D721Med (cell line): ENCODE measurements around the gene PCDHGA5.
"Not testable (repeated sequence)": the region's sequence is repeated elsewhere in the genome, so short reads cannot be mapped to it uniquely, and the experiment has no call there.

ENCODE experiments used
- DNase-seq: peaks from one replicate; pipeline ENCODE4 v3.0.0; 2011; ENCODE audit warnings: low spot score; ENCODE audit not compliant: insufficient read length
- FAIRE-seq: peaks from 2 replicates; lab custom pipeline; 2011; peaks lifted over from hg19 to GRCh38; lab: Jason Lieb, UNC
- TF ChIP-seq, protein P1 (sequence below): IDR thresholded peaks from 2 replicates; pipeline ENCODE4 v1.5.1; 2012; ENCODE audit warnings: mild to moderate bottlenecking, control low read depth; ENCODE audit not compliant: insufficient read depth; ENCODE audit errors: missing control alignments

The PCDHGA5 gene

DNA sequence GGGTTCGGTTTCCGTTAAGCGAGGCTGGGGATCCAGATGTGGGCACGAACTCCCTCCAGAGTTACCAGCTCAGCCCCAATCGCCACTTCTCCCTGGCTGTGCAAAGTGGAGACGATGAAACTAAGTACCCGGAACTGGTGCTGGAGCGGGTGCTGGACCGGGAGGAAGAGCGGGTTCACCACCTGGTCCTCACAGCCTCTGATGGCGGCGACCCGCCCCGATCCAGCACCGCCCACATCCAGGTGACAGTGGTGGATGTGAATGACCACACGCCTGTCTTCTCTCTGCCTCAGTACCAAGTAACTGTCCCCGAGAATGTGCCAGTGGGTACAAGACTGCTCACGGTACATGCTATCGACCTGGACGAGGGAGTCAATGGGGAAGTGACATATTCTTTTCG lies 19.4 kb downstream of the PCDHGA5 start:
- TF ChIP-seq, protein P1, sequence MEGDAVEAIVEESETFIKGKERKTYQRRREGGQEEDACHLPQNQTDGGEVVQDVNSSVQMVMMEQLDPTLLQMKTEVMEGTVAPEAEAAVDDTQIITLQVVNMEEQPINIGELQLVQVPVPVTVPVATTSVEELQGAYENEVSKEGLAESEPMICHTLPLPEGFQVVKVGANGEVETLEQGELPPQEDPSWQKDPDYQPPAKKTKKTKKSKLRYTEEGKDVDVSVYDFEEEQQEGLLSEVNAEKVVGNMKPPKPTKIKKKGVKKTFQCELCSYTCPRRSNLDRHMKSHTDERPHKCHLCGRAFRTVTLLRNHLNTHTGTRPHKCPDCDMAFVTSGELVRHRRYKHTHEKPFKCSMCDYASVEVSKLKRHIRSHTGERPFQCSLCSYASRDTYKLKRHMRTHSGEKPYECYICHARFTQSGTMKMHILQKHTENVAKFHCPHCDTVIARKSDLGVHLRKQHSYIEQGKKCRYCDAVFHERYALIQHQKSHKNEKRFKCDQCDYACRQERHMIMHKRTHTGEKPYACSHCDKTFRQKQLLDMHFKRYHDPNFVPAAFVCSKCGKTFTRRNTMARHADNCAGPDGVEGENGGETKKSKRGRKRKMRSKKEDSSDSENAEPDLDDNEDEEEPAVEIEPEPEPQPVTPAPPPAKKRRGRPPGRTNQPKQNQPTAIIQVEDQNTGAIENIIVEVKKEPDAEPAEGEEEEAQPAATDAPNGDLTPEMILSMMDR = no peak
- FAIRE-seq (no peak), DNase-seq (no peak)

DNA sequence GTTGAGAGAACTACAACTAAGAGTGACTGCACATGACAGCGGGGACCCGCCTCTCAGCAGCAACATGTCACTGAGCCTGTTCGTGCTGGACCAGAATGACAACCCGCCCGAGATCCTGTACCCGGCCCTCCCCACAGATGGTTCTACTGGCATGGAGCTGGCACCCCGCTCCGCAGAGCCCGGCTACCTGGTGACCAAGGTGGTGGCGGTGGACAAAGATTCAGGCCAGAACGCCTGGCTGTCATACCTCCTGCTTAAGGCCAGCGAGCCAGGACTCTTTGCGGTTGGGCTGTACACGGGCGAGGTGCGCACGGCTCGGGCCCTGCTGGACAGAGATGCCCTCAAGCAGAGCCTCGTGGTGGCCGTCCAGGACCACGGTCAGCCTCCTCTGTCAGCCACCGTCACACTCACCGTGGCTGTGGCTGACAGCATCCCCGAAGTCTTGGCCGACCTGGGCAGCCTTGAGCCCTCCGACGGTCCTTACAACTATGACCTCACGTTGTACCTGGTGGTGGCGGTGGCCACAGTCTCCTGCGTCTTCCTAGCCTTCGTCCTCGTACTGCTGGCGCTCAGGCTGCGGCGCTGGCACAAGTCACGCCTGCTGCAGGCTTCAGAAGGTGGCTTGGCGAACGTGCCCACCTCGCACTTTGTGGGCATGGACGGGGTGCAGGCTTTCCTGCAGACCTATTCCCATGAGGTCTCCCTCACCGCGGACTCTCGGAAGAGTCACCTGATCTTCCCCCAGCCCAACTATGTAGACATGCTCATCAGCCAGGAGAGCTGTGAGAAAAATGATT lies 20.7 kb downstream of the PCDHGA5 start:
- no peak for DNase-seq
- TF ChIP-seq, protein P1 = no peak

DNA sequence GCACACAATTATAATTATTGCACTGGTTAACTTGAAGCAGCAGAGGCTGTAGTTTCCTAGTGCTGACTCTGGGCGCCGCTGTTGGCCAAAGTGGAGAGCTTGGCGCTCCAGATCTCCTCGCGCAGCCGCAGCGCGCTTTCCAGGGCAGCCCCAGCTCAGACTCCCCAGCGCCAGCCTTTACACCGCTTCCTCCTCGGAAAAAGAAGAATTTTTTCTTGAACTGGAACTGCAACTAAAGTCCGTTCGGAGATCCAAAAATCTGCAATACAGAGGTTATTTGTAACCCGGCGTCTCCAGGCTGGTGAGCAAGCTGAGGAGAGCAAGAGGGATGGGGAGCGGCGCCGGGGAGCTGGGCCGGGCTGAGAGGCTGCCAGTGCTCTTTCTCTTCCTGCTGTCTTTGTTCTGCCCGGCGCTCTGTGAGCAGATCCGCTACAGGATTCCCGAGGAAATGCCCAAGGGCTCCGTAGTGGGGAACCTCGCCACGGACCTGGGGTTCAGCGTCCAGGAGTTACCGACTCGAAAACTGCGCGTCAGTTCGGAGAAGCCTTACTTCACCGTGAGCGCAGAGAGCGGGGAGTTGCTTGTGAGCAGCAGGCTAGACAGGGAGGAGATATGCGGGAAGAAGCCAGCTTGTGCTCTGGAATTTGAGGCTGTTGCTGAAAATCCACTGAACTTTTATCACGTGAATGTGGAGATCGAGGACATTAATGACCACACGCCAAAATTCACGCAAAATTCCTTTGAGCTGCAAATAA lies 23.8 kb downstream of the PCDHGA5 start, which contains the start of gene PCDHGB4:
PCDHGB4 (plus strand) TSS at position 142 of the 755 bp plus-strand sequence; CDS start at position 329, 187 bp downstream.
- not testable (repeated sequence) for DNase-seq, FAIRE-seq

More for the DNA sequence above, 20.7 kb downstream of the PCDHGA5 start:
- no peak for FAIRE-seq

DNA sequence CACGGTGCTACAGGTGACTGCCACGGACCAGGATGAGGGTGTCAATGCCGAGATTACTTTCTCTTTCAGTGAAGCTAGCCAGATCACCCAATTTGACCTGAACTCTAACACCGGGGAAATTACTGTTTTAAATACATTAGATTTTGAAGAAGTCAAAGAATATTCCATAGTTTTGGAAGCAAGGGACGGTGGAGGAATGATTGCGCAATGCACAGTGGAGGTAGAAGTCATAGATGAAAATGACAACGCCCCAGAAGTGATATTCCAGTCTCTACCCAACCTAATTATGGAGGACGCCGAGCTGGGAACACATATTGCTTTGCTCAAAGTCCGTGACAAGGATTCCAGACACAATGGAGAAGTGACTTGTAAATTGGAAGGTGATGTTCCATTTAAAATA lies 24.7 kb downstream of the PCDHGA5 start:
- no peak for DNase-seq
- TF ChIP-seq, protein P1 = no peak
- FAIRE-seq = no peak

DNA sequence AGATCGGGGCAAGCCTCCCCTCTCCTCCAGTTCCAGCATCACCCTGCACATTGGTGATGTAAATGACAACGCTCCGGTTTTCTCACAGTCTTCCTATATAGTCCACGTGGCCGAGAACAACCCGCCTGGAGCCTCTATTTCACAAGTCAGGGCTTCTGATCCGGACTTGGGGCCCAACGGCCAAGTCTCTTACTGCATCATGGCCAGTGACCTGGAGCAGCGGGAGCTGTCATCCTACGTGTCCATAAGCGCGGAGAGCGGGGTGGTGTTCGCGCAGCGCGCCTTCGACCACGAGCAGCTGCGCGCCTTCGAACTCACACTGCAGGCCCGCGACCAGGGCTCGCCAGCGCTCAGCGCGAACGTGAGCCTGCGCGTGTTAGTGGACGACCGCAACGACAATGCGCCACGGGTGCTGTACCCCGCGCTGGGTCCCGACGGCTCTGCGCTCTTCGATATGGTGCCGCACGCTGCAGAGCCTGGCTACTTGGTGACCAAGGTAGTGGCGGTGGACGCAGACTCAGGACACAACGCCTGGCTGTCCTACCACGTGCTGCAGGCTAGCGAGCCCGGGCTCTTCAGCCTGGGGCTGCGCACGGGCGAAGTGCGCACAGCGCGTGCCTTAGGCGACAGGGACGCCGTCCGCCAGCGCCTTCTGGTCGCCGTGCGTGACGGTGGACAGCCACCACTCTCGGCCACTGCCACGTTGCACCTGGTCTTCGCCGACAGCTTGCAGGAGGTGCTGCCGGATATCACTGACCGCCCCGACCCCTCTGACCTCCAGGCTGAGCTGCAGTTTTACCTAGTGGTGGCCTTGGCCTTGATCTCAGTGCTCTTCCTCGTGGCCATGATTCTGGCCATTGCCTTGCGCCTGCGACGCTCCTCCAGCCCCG lies 25.4 kb downstream of the PCDHGA5 start:
- DNase-seq = no peak
- FAIRE-seq = no peak
- TF ChIP-seq, protein P1 = no peak

DNA sequence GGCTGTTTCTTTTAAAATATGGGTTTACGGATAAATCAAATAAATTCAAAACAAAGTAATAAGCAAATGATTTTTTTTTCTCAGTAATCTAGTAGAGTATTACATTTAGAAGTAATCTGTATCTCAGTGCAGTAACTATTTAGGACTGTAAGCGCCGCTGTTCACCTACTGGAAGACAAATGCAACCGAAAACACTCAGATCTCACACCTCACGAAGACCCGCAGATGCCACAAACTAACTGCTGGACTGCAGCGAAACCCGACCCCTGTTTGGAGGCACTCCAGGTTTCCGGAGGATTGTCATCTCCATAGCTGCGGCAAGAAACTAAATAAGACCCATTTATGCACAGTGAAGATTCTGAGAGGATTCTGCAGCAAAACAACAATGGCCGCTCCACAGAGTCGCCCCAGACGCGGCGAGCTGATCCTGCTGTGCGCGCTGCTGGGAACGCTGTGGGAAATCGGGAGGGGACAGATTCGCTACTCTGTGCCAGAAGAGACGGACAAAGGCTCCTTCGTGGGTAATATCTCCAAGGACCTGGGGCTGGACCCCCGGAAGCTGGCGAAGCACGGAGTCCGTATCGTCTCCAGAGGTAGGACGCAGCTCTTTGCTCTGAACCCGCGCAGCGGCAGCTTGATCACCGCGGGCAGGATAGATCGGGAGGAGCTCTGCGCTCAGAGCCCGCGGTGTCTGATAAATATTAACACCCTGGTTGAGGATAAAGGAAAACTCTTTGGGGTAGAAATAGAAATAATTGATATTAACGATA lies 28.7 kb downstream of the PCDHGA5 start, which contains the start of gene PCDHGA8:
PCDHGA8 (plus strand) TSS at position 205 of the 770 bp plus-strand sequence; CDS start at position 386, 181 bp downstream.
- FAIRE-seq (no peak), DNase-seq (no peak)
- TF ChIP-seq, protein P1 = no peak
